ENCODE data around the gene ANKRD11.
"Not testable (repeated sequence)": the region's sequence is repeated elsewhere in the genome, so short reads cannot be mapped to it uniquely, and the experiment has no call there.

Gene ANKRD11

GRCh38 chr16:89300976-89301360 lies 189.4 kb downstream of the ANKRD11 start:
- H3K4me3 ChIP-seq (ENCODE audit: low read depth, low read length): no peak overlapping the region
- no peak for TF ChIP-seq CTCF (IDR thresholded peaks at IDR 0.05; ENCODE audit: borderline replicate concordance, insufficient read depth, low read depth, low read length)

- no peak for TF ChIP-seq CTCF (IDR thresholded peaks at IDR 0.05; ENCODE audit: borderline replicate concordance, insufficient read depth, low read depth, low read length)
- no peak overlapping the region for H3K4me3 ChIP-seq (ENCODE audit: low read depth, low read length)
These were observed 189.9 kb downstream of the ANKRD11 start for GRCh38 chr16:89300311-89300975.

DNA sequence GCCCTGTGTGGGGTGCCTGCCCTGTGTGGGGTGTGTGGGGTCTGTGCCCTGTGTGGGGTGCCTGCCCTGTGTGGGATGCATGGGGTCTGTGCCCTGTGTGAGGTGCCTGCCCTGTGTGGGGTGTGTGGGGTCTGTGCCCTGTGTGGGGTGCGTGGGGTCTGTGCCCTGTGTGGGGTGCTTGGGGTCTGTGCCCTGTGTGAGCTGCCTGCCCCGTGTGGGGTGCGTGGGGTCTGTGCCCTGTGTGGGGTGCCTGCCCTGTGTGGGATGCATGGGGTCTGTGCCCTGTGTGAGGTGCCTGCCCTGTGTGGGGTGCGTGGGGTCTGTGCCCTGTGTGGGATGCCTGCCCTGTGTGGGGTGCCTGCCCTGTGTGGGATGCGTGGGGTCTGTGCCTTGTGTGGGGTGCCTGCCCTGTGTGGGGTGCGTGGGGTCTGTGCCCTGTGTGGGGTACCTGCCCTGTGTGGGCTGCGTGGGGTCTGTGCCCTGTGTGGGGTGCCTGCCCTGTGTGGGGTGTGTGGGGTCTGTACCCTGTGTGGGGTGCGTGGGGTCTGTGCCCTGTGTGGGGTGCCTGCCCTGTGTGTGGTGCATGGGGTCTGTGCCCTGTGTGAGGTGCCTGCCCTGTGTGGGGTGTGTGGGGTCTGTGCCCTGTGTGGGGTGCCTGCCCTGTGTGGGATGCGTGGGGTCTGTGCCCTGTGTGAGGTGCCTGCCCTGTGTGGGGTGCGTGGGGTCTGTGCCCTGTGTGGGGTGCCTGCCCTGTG lies 190.8 kb downstream of the ANKRD11 start:
- not testable (repeated sequence) for H3K4me3 ChIP-seq (ENCODE audit: low read depth, low read length)

GRCh38 chr16:89298623-89299225 lies 191.6 kb downstream of the ANKRD11 start:
- no peak for TF ChIP-seq CTCF (IDR thresholded peaks at IDR 0.05; ENCODE audit: borderline replicate concordance, insufficient read depth, low read depth, low read length)

DNA sequence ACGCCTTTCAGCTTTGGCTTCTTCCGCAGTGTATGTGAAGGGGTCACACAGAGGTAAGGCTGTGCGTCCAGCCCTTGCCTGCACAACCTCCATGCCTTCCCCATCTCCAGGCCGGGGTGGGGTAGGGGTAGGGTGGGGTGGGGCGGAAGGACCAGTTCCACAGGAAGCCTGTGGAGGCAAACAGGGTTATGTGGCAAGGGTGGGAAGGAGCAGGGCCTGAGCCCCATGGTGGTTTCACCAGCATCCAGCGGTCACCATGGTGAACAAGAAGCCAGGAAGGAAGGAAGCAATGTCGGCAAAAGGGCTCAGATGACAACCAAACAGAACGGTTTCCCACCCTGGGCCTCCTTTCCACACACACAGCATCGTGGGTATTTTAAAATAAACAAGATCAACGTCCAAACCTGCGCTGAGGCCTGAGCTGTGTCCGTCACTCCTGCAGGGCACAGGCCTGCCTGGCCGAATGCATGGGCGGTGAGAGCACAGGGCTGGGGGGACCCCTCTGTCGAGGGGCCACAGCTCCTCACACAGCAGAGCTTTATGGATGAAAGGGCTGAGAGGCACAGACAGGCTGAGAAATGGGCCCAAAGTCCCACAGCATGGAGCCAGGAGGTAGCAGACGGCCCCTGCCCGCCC lies 192.3 kb downstream of the ANKRD11 start:
- no peak overlapping the region for H3K4me3 ChIP-seq (ENCODE audit: low read depth, low read length)

More at GRCh38 chr16:89298623-89299225, 191.6 kb downstream of the ANKRD11 start:
- no peak overlapping the region for H3K4me3 ChIP-seq (ENCODE audit: low read depth, low read length)

DNA sequence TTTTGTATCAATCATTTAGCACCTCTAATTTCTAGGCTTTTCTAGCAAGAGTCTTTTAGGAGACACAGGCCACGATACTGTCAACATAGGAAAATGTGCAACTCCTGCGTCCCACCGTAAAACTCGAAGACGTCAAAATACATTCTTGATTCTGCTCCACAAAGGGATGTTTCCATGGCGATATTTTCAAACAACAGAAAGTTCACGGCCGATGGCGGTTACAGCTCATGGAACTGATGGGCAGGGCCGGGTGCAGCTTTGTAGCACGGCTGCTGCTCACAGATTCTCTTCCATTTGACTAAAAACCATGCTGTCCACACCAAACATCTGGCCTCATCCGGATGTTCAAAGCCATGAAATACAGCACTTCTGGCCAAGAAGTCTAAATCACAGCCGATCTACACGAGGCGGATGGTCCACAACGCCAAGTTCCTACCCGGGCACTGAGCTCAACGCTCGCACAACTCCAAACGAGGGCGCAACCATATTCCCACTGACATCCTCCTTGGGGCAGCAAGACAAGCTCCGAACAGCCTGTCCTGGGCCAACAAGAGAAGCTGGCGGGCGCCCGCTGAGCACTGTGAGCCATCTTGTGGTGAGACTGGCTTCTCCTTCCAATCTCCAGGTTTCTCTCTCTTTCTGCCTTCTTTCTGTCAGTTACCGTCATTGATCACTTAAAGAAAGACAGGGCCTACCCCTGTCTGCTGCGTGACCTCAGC lies 193.0 kb downstream of the ANKRD11 start:
- TF ChIP-seq CTCF (IDR thresholded peaks at IDR 0.05; ENCODE audit: borderline replicate concordance, insufficient read depth, low read depth, low read length): no peak
- no peak overlapping the region for H3K4me3 ChIP-seq (ENCODE audit: low read depth, low read length)

More for the DNA sequence above, 192.3 kb downstream of the ANKRD11 start:
- TF ChIP-seq CTCF (IDR thresholded peaks at IDR 0.05; ENCODE audit: borderline replicate concordance, insufficient read depth, low read depth, low read length): no peak

DNA sequence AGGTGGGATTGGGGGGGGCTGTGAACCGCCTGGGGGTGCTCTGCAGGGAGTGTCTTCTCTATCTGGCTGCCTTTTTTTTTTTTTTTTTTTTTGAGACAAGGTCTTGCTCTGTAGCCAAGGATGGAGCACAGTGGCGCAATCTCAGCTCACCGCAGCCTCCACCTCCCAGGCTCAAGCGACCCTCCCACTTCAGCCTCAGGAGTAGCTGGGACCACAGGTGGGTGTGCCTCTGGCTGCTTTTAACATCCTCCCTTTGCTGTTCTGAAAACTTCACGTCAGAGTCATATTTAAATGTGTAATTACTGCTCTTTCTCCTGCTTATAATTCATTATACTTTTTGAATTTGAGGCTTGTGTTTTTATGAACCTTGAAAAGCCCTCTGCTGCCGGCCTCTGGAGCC lies 194.4 kb downstream of the ANKRD11 start:
- no peak overlapping the region for H3K4me3 ChIP-seq (ENCODE audit: low read depth, low read length)
- TF ChIP-seq CTCF (IDR thresholded peaks at IDR 0.05; ENCODE audit: borderline replicate concordance, insufficient read depth, low read depth, low read length): no peak
